Body of pancreas (tissue), 4 donors: ENCODE measurements around the gene ZNF205.

Experiments
- POLR2A ChIP-seq, 3 donors: fragments of 450-650 bp; IDR thresholded peaks; one replicate each; pipeline ENCODE4 v1.6.1; 2016; ENCODE audit warnings: antibody characterized with exemption in 3 of 3, mild to moderate bottlenecking in 2 of 3
- TF ChIP-seq, protein P1 (sequence below), 7 experiments: fragments of 450-650 bp in 4 of 7; fragments of 200-600 bp in 3 of 7; sonication (generic) in 3 of 7; IDR thresholded peaks; one replicate each; pipeline ENCODE4 v1.5.1; 2016 to 2019; ENCODE audit warnings: antibody characterized with exemption in 7 of 7

- TF ChIP-seq POLR2A (IDR thresholded peaks at IDR 0.05): no peak
- TF ChIP-seq, protein P1, sequence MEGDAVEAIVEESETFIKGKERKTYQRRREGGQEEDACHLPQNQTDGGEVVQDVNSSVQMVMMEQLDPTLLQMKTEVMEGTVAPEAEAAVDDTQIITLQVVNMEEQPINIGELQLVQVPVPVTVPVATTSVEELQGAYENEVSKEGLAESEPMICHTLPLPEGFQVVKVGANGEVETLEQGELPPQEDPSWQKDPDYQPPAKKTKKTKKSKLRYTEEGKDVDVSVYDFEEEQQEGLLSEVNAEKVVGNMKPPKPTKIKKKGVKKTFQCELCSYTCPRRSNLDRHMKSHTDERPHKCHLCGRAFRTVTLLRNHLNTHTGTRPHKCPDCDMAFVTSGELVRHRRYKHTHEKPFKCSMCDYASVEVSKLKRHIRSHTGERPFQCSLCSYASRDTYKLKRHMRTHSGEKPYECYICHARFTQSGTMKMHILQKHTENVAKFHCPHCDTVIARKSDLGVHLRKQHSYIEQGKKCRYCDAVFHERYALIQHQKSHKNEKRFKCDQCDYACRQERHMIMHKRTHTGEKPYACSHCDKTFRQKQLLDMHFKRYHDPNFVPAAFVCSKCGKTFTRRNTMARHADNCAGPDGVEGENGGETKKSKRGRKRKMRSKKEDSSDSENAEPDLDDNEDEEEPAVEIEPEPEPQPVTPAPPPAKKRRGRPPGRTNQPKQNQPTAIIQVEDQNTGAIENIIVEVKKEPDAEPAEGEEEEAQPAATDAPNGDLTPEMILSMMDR (IDR thresholded peaks at IDR 0.05): peak in 3 of 7 experiments; percentile 6 to 27 (median 10)
Measured at GRCh38 chr16:3087243-3088235, 24.8 kb upstream of the ZNF205 start.
